Cardiac fibroblast (primary cell): ENCODE data around the gene RBM26.

ENCODE experiments used
- DNase-seq, 2 donors: peaks; one replicate each; pipeline versions ENCODE4 v3.0.0 to v3.0.0-alpha.2; 2010; ENCODE audit warnings: low read depth in 2 of 2
- H3K4me3 ChIP-seq, 2 donors: replicated peaks in 1 of 2; 1 replicate in 1 of 2; 2 replicates in 1 of 2; pipeline ENCODE4 v1.5.1; 2011; ENCODE audit warnings: low read depth in 2 of 2, low read length in 2 of 2, mild to moderate bottlenecking in 2 of 2, moderate library complexity in 1 of 2
- CTCF ChIP-seq: IDR thresholded peaks from one replicate; pipeline ENCODE4 v1.5.1; 2011; ENCODE audit warnings: low read depth, mild to moderate bottlenecking, low read length, inconsistent platforms

The RBM26 gene

GRCh38 chr13:79427265-79427664 lies 21.2 kb upstream of the RBM26 start:
- H3K4me3 ChIP-seq: no peak overlapping the region
- DNase-seq: no peak
- no peak for TF ChIP-seq CTCF

- DNase-seq: peak; percentile 77 to 78
- TF ChIP-seq CTCF: peak; percentile 54
- no peak overlapping the region for H3K4me3 ChIP-seq
Measured at GRCh38 chr13:79423801-79424642, 18.0 kb upstream of the RBM26 start.

GRCh38 chr13:79423340-79423739 lies 17.3 kb upstream of the RBM26 start:
- no peak overlapping the region for H3K4me3 ChIP-seq

GRCh38 chr13:79419365-79419764 lies 13.3 kb upstream of the RBM26 start:
- H3K4me3 ChIP-seq: no peak overlapping the region
- TF ChIP-seq CTCF: no peak
- DNase-seq: no peak

More at GRCh38 chr13:79423340-79423739, 17.3 kb upstream of the RBM26 start:
- DNase-seq: no peak
- TF ChIP-seq CTCF: no peak

GRCh38 chr13:79417741-79418140 lies 11.7 kb upstream of the RBM26 start:
- TF ChIP-seq CTCF: no peak
- no peak overlapping the region for H3K4me3 ChIP-seq
- DNase-seq: no peak

GRCh38 chr13:79413521-79413920 lies 7.5 kb upstream of the RBM26 start:
- TF ChIP-seq CTCF: no peak
- no peak for DNase-seq
- no peak overlapping the region for H3K4me3 ChIP-seq
